ENCODE measurements around the gene MRPS18C.
"Not testable (repeated sequence)": the region's sequence is repeated elsewhere in the genome, so short reads cannot be mapped to it uniquely, and the experiment has no call there.

The MRPS18C gene

GRCh38 chr4:83455281-83456183 lies at the start of gene MRPS18C, which contains the start of gene HELQ:
Gene MRPS18C (plus strand): TSS chr4:83456058. CDS start chr4:83456078, 20 bp downstream.
Gene HELQ (minus strand): TSS chr4:83455823. CDS start chr4:83455693, 130 bp downstream.
- DNase-seq = peak; percentile 91

DNA sequence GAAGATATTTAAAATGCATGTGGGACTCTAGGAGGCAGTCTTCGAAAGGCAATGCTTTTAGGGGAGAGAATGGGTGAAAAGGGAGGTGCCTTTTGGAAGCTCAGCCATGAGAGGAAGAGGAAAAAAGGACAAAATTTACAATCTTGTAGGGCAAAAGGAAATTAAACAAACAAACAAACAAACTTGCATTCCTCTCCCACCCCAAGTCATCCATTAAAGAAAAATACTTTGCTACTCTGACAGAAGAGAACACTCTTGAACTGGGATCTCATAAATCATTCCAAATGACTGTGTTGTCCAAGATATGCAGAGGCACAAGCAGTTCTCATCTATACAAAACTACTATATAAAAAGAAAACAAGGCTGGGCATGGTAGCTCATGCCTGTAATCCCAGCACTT lies 47.0 kb upstream of the MRPS18C start:
- no peak for DNase-seq

GRCh38 chr4:83413676-83414075 lies 42.2 kb upstream of the MRPS18C start:
- DNase-seq = no peak

GRCh38 chr4:83417566-83417965 lies 38.3 kb upstream of the MRPS18C start:
- no peak for DNase-seq

DNA sequence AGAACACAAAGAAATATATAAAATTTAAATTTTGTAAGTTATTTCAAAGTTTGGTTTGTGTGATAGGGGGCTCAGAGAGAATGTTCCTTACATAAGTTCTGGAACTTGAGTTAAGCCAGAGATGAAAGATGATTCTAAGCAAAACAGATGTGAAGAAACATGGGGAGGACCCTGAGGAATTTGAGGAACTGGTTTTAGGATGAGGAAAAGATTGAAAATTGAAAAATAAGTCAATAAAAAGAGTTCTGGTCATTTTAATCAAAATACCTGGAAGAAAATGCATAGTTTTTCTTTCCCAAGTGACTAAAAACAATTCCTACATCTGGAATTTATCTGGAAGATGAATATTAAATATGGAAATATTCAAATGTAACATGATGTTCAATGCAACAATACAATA lies 37.6 kb upstream of the MRPS18C start:
- DNase-seq = no peak

- DNase-seq = no peak
Observed at GRCh38 chr4:83431200-83431599, 24.7 kb upstream of the MRPS18C start.

- no peak for DNase-seq
Observed at GRCh38 chr4:83436680-83437079, 19.2 kb upstream of the MRPS18C start.

- no peak for DNase-seq
Observed at GRCh38 chr4:83438719-83439118, 17.1 kb upstream of the MRPS18C start.

DNA sequence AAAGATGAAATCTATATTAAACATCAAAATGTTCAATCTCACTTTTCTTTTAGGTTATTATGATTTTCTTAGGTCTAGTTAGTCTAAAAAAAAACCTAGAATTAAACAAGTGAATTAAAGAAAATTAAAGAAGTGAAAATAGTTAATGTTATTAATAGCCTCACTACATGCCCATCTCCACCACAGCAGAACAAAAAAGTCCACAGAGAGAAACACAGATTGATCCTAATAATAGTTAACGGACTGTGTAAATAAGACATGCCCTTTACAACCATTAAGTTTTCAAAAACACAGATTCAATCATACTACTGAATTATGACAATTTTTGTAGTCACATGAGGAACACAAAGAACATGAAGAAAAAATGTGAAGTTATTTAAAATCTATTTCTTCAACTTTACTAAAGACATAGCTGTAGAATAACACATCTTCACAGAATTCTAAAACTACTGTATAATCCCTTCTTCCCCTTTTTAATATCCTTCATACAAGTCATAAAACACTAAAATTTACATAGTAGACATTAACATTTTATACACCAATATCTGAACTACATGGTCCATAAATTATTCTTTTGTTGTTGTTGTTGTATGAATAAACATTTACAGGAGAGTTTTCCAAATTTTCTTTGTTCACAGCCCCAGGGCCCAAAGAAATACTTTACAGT lies 15.6 kb upstream of the MRPS18C start:
- DNase-seq = no peak

DNA sequence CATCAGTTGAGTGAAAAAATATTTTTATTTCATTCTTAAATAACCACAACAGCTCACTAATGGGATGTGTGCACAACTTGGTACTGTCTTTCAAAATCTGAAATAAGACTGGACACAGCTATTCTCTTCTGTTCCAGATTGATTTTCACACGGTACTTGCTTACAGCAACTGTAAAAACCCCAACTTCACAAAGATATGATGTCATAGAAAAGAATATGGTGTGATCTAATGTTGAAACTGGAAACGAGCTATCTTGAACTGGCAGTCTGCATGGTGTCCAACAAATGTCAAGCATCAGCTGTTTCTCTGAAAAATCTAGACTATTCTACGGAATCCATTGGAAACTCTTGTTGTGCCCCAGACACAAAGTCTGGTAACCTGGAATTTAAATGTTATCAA lies 15.0 kb upstream of the MRPS18C start:
- no peak for DNase-seq

DNA sequence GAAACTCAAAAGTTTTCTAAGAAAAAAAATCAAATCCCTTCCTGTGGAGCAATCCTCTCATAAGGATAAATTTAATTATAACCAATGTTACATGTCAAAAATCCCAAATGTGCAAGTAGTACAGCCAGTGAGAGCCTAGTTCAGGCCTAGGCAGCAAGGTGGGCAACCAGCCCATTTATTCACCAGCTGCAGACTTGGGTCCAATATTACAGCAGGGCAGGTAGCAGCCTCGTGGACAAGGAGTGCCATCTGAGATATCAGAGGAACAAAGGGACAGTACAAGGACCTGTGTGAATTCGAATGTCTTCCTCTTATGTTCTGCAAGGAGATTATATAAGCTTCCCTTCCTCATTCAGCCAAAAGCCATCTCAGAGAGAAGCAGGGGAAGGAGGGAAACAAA lies 6.8 kb upstream of the MRPS18C start:
- DNase-seq = no peak

GRCh38 chr4:83454686-83455085 lies 1.2 kb upstream of the MRPS18C start:
- no peak for DNase-seq

GRCh38 chr4:83456184-83456501 lies 285 bp downstream of the MRPS18C start:
- DNase-seq = no peak

DNA sequence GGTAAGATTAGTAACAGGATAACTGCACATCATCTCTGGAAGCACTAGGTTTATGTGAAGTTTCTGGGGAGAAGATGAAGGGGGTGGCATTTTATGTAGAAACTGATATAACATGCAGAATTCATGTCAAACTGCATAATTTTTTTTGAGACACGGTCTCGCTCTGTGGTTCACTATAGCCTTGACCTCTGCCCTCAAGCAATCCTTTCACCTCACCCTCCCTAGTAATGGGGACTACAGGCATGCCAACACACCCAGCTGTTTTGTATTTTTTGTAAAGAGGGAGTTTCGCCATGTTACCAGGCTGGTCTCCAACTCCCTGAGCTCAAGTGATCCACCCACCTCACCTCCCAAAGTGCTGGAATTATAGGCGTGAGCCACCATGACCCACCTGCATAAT lies 17.6 kb downstream of the MRPS18C start:
- no peak for DNase-seq

GRCh38 chr4:83473966-83474365 lies 18.1 kb downstream of the MRPS18C start:
- DNase-seq = no peak

GRCh38 chr4:83484500-83485461 lies 28.9 kb downstream of the MRPS18C start, which contains the start of gene ABRAXAS1:
Gene ABRAXAS1 (minus strand): TSS chr4:83485100. CDS start chr4:83485072, 28 bp downstream.
- DNase-seq = peak; percentile 75

GRCh38 chr4:83486457-83487129 lies 30.7 kb downstream of the MRPS18C start:
- DNase-seq = no peak

- no peak for DNase-seq
Observed at GRCh38 chr4:83489711-83490326, 34.0 kb downstream of the MRPS18C start.

DNA sequence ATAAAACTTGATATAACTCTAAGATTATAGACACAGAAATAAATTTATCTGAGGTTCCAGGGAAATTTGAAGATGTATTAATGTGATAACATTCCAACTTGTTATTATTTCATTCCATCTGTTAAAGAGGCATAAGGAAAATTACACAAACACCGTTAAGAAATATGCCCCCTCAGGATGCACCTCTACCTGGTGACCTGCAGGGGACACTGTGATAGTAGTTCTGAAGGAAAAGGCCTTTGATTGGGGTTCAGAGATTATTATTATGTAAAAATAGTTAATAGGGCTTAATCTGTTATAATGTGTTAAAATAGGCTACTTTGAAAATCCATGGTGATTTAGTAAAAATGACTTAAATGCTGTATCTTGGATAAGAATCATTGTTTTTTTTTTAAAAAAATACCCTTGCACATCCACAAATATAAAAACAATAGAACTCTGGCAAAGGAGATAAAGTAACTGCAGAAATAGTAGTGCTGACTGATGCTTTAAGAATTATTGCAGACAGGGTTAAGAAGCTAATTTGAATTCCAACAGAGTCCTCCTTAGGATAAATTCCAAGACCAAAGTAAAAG lies 35.1 kb downstream of the MRPS18C start:
- no peak for DNase-seq

DNA sequence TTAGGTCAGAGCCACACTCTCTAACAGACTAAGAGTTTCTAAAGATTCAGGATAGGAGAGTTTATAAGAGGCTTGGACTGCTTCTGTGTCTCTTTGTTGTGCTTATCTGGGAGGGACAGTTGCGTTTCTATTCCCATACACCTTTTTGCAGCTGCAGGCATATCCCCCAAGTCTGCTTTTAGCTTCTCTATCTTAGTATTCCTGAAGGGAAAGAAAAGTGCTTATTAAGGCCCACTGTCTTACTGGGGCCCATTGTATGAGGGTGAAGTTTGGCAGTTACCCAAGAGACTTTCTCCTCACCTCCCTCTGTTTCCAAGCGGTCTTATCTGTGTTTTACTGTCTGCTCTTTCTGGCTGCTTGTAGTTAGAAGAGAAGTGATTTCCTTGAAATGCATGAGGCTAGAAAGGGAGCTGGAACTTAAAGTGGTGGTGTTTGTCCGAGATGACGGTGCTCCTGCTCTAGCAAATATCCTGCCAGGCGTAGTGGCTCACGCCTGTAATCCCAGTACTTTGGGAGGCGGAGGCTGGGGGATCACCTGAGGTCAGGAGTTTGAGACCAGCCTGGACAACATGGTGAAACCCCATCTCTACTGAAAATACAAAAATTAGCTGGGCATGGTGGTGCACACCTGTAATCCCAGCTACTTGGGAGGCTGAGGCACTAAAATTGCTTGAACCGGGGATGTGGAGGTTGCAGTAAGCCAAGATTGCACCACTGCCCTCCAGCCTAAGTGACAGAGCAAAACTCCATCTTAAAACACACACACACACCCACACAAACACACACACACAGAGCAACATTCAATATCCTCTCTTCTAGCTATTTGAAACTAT lies 40.4 kb downstream of the MRPS18C start:
- not testable (repeated sequence) for DNase-seq

- no peak for DNase-seq
Observed at GRCh38 chr4:83498187-83498586, 42.3 kb downstream of the MRPS18C start.

Data from NCI-H1417 treated with DMSO at 0.1 percent for 48 hours (cell line).